Hindlimb muscle (tissue), 1 donor: ENCODE data around the gene MMP7. TPM values are rescaled to one million over a fixed set of nuclear protein-coding genes. Genes with fewer than 3 reads are reported as not detected.
"Not testable (repeated sequence)": the region's sequence is repeated elsewhere in the genome, so short reads cannot be mapped to it uniquely, and the experiment has no call there.

Experiments
- DNase-seq: peaks from one replicate; pipeline ENCODE4 v3.0.0-alpha.2; 2013
- polyA plus RNA-seq: library from polyadenylated mRNA; unstranded; fragments of 120-200 nt; gene quantifications from one replicate; pipeline ENCODE4 v1.2.1, GENCODE V29; 2013; ENCODE audit not compliant: insufficient read length

MMP7 gene
- polyA plus RNA-seq, 1 donor: 0.18 TPM

DNA sequence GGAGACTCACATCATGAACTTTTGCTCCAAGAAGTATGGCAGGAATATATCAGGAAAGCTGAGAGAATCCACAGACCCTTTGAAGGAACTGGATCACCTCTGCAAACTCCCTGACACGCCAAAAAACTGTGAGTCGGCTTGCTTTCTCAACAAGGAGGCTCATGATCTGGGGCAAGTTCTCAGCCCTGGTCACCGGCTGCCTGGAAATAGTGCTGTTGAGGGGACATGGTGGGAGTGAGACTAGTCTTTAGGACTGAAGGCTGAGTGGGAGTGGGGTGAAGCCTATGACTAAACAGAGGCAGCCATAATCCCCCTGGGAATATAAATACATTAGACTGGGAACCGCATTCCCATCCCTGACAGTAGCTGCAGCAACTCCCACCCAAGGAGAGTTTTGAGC, 8.4 kb upstream of the MMP7 start:
- no peak for DNase-seq

- DNase-seq: no peak
These were observed 3.8 kb upstream of the MMP7 start for GRCh38 chr11:102534261-102534872.

GRCh38 chr11:102528618-102529017, 1.9 kb downstream of the MMP7 start:
- no peak for DNase-seq

- no peak for DNase-seq
These were observed 2.9 kb downstream of the MMP7 start for GRCh38 chr11:102527684-102528083.

GRCh38 chr11:102527041-102527440, 3.5 kb downstream of the MMP7 start:
- no peak for DNase-seq

DNA sequence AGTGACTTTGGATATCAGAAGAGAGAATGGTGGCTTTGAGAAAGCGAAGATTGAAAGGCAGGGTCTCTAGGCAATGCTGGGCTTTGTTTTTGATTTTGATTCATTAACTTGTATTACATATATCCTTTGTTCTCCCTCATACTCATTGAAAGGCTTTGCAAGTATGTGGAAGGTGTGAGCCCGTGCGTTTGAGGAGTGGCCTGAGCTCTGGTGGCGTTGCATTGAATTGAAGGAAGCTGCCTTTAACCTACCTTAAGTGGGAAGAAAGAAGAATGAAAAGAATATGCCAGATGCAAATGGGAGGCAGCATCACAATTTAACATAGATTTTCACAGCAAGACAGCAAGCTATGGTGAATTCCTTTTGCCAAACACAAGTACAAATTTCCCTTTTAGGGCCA, 6.7 kb downstream of the MMP7 start:
- no peak for DNase-seq

DNA sequence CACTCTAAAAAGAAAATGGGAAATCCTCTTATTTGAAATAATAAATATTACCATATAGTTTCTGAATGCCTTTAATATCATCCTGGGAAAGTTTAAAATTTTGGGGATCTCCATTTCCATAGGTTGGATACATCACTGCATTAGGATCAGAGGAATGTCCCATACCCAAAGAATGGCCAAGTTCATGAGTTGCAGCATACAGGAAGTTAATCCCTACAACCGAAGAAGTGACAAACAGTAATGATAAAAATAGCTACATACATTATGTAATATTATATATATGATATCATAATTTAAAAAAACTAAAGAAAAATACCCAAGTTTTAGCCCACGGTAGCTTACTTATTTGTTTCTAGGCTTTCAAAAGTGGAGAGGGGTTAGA, 7.4 kb downstream of the MMP7 start:
- no peak for DNase-seq

- DNase-seq: no peak
These were observed 8.0 kb downstream of the MMP7 start for GRCh38 chr11:102522312-102523188.

- DNase-seq: no peak
These were observed 9.4 kb downstream of the MMP7 start for GRCh38 chr11:102521121-102521520.

DNA sequence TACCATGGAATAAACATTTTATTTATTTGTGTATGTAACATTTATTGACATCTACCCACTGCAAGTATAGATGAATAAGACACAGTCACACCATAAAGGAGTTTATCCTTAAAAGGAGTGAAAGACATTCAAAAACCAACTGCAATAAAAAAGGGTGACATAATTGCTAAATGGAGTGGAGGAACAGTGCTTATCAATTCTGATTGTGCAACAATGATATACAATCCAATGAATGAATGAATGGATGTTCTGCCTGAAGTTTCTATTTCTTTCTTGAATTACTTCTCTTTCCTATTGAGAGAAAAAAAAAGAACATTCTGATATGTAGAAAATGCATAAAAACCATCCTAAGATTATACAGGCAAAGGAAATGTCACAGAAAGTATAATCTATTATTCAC, 10.0 kb downstream of the MMP7 start:
- DNase-seq: no peak

- DNase-seq: no peak
These were observed 12.1 kb downstream of the MMP7 start for GRCh38 chr11:102518296-102519094.

DNA sequence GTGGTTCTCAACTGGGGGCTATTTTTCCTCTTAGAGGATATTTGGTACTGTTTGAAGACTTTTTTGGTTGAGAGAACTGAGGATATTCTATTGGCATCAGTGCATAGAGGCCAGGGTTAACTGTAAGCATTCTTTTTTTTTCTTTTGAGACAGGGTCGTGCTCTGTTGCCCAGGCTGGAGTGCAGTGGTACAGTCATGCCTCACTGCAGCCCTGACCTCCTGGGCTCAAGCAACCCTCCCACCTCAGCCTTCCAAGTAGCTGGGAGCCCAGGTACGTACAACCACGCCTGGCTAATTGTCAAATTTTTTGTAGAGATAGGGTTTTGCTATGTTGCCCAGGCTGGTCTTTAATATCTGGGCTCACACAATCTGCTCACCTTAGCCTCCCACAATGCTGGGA, 12.9 kb downstream of the MMP7 start:
- DNase-seq: no peak

DNA sequence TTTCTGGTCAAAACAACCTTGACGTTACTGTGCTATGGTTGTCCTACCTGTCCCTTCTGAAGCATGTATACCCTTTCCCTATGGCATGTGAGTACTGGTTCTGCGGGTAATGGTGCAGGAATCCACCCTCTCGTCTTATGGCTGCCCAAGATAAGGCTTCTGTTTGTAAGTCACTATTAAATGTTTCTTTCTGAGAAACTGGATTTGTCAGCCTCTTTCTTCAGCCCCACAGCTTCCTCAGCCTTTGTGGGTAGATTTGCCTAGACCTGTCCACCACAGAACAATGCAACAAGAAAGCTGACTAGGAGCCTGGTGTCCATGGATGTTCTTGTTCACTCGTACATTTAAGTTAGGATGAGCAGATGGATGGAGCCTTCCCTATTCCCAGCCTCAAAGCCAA, 14.4 kb downstream of the MMP7 start:
- DNase-seq: no peak

DNA sequence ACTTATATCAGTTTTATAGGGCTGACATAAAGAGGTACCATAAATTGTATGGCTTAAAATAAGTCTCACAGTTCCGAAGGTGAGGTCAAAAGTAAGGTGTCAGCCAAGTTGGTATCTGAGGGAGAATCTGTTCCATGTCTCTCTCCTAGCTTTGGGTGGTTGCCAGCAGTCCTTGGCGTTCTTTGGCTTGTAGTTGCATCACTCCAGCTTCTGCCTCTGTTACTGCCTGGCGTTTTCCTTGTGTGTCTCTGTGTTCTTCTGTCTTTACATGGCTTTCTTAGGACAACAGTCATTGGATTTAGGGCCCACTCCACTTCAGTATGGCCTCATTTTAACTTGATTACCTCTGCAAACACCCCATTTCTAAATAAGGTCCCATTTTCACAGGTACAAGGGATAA, 16.7 kb downstream of the MMP7 start:
- DNase-seq: no peak

- no peak for DNase-seq
These were observed 20.0 kb downstream of the MMP7 start for GRCh38 chr11:102510439-102511135.

GRCh38 chr11:102502831-102503230, 27.7 kb downstream of the MMP7 start:
- DNase-seq: not testable (repeated sequence)

DNA sequence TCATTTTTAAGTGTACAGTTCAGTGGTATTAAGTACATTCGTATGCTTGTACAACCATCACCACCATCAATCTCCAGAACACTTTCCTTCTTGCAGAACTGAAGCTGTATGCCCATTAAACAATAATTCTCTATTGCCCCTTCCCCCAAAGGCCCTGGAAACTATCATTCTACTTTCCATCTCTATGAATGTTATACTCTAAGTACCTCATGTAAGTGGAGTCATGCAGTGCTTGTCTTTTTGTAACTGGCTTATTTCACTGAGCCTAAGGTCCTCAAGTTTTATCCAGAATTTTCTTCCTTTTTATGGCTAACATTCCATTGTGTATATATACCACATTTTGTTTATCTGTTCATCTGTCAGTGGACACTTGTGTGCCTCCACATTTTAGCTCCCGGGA, 29.7 kb downstream of the MMP7 start:
- DNase-seq: no peak

DNA sequence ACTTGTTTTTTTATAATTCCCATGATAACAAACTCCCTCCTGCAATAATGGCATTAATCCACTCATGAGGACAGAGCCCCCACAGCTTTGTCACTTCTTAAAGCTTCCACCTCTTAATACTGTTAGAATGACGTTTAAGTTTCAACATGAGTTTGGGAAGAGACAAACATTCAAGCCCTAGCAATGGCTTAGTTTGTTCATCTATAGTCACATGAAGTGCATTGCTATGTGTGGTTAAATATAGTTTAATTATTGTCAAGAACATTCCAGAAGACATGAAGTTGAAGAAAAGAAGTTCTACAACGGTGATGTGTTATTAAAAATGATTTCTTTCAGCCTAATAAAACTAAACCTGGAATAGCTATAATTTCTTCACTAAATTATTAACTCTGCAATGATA, 30.6 kb downstream of the MMP7 start:
- no peak for DNase-seq

GRCh38 chr11:102499151-102499550, 31.4 kb downstream of the MMP7 start:
- DNase-seq: no peak

DNA sequence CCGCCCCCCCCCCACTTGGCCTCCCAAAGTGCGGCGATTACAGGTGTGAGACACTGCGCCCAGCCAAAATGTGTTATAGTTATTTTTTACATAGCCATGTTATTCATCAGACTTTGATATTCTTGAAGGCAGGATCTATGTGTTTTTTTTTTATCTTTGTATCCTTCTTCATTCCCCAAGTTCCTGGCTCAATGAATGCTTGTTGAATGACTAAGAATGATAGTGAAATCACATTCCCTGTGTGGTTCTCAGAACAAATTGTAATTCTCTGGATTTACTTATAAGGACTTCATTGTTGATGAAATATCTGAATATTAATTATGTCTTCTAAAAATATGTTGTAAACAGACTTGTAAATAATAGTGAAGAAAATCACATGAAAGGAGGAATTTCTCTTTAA, 33.5 kb downstream of the MMP7 start:
- DNase-seq: no peak

DNA sequence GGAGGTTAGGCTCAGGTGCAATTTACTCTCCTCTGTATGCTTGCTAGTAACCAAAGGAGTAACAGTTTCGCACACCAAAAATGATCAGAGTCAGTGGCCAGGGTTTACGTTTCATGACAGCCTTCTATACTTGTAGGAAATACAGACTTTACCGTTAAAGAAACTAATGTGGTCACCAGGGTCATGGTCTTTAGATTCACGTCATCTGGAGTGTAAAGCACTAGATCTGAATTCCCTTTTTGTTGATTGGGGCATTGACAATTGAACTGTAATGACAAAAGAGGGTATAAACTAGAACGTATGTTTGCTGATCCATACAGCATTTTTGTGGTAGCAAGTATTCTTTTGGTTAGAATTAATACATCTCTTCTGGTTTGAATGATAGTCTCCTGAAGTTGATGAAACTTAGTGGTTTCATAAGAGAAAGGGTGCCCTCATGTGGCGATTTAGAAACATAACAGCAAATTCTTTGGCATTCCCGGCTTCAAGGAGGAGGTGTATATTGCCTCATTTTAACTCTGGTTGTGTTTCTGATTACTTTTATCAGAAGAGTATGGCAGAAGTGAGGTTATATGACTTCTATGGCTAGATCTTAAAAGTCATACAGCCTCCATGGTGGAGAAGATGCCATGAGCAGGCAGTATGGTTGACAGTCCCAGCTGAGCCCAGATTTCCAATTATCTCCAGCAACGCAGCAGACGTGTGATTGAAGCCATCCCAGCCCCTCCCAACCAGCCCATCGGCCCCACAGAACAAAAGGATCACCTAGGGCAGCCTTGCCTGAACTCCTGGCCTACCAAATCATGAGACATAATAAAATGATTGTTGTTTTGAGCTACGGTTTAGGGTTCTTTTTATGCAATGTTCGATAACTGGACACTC, 35.1 kb downstream of the MMP7 start:
- DNase-seq: peak; percentile 68

- no peak for DNase-seq
These were observed 36.3 kb downstream of the MMP7 start for GRCh38 chr11:102494216-102494615.
